ENCODE results near the gene ACKR3. TPM values are rescaled to one million over a fixed set of nuclear protein-coding genes. Genes with fewer than 3 reads are reported as not detected.

Gene ACKR3
- total and polyA plus RNA-seq, 10 of the 15 experiments (the other 5 are each of a cell fraction or from before 2014, with no cell fraction given): 3.0 to 154 (median 6.4) TPM

GRCh38 chr2:236545814-236546480 is 23.7 kb upstream of the ACKR3 start (continued):
- peak; percentile 55 to 73; a peak in 3 of 4 replicates for TF ChIP-seq IKZF2 (IDR thresholded peaks at IDR 0.05)
- TF ChIP-seq ZZZ3 (IDR thresholded peaks at IDR 0.05; ENCODE audit: control insufficient read depth, insufficient read length, low read depth): no peak
- no peak for TF ChIP-seq NFXL1 (IDR thresholded peaks at IDR 0.05; ENCODE audit: borderline replicate concordance)
- no peak for TF ChIP-seq RCOR1 (conservative IDR thresholded peaks at IDR 0.05; ENCODE audit: low read depth, low read length)
- TF ChIP-seq HDAC2 (IDR thresholded peaks at IDR 0.05): no peak
- TF ChIP-seq CBX5 (IDR thresholded peaks at IDR 0.05; ENCODE audit: low read depth): no peak
- TF ChIP-seq JUND (IDR thresholded peaks at IDR 0.05; ENCODE audit: low read depth, low read length): no peak
- TF ChIP-seq SREBF1 (IDR thresholded peaks at IDR 0.05; ENCODE audit: low read length): no peak
- TF ChIP-seq ATF7 (IDR thresholded peaks at IDR 0.05; ENCODE audit: low read depth): peak; percentile 42
- TF ChIP-seq EGR1 (IDR thresholded peaks at IDR 0.05; ENCODE audit: borderline replicate concordance in 1 of 2, low read depth in 2 of 2, low read length in 2 of 2): peak in 1 of 2 experiments; percentile 61; a peak in 1 of 3 replicates
- no peak for TF ChIP-seq SMARCA5 (IDR thresholded peaks at IDR 0.05)
- no peak for TF ChIP-seq E2F4 (IDR thresholded peaks at IDR 0.05; ENCODE audit: low read depth, low read length)
- TF ChIP-seq CBX3 (IDR thresholded peaks at IDR 0.05; ENCODE audit: borderline replicate concordance, low read depth): no peak
- no peak for TF ChIP-seq NR2F1 (conservative IDR thresholded peaks at IDR 0.05)
- TF ChIP-seq NR2C1 (IDR thresholded peaks at IDR 0.05): no peak
- 0 out of 2 replicates have a peak, but pooled peaks have one; percentile 37 for TF ChIP-seq PAX5 (IDR thresholded peaks at IDR 0.05; ENCODE audit: borderline replicate concordance, low read depth, low read length)
- TF ChIP-seq ZBED1 (IDR thresholded peaks at IDR 0.05; ENCODE audit: borderline replicate concordance): peak; percentile 81
- TF ChIP-seq KDM1A (IDR thresholded peaks at IDR 0.05; ENCODE audit: borderline replicate concordance): no peak
- peak; percentile 43; the same call in 1 of the 2 replicates for TF ChIP-seq SPI1 (IDR thresholded peaks at IDR 0.05; ENCODE audit: borderline replicate concordance, insufficient read depth, low read depth, low read length)
- TF ChIP-seq CTCF (IDR thresholded peaks at IDR 0.05 in 2 of 3, conservative IDR thresholded peaks at IDR 0.05 in 1 of 3; ENCODE audit: control insufficient read depth in 2 of 3, extremely low read depth in 1 of 3, insufficient read depth in 1 of 3, low read depth in 3 of 3, low read length in 3 of 3): no peak
- peak; percentile 60; the same call in 1 of the 2 replicates for TF ChIP-seq NFIC (IDR thresholded peaks at IDR 0.05; ENCODE audit: low read depth, low read length)
- peak; percentile 77 to 83 for TF ChIP-seq BHLHE40 (IDR thresholded peaks at IDR 0.05; ENCODE audit: borderline replicate concordance in 1 of 2, low read depth in 2 of 2, low read length in 1 of 2)
- no peak for TF ChIP-seq PAX8 (IDR thresholded peaks at IDR 0.05)
- peak in 1 of 2 experiments; percentile 7; a peak in 2 of 4 replicates for TF ChIP-seq EP300 (IDR thresholded peaks at IDR 0.05; ENCODE audit: borderline replicate concordance in 1 of 2, control insufficient read depth in 1 of 2, low read depth in 2 of 2, low read length in 2 of 2)
- TF ChIP-seq SMC3 (IDR thresholded peaks at IDR 0.05; ENCODE audit: borderline replicate concordance, low read length): no peak; the same call in 1 of the 2 replicates
- no peak for TF ChIP-seq CREM (IDR thresholded peaks at IDR 0.05; ENCODE audit: low read depth)
- peak; percentile 85 for TF ChIP-seq SMAD1 (IDR thresholded peaks at IDR 0.05; ENCODE audit: low read depth, partially characterized antibody)
- no peak for TF ChIP-seq NFYA (IDR thresholded peaks at IDR 0.05; ENCODE audit: borderline replicate concordance, low read depth, low read length)
